HG02610 (cell line): Measurements from ENCODE around the gene LRP6.

Source experiments
- ATAC-seq: cut with Tn5 transposase; IDR thresholded peaks from one replicate; pipeline ENCODE4 v1.9.1; 2021; ENCODE audit warnings: mild to moderate bottlenecking, moderate library complexity; ENCODE audit not compliant: unreplicated experiment

The LRP6 gene

GRCh38 chr12:12083688-12084087 lies 183.2 kb downstream of the LRP6 start:
- ATAC-seq: no peak

- ATAC-seq: peak; percentile 45
Measured at GRCh38 chr12:12081836-12082497, 184.9 kb downstream of the LRP6 start.

GRCh38 chr12:12079291-12079690 lies 187.6 kb downstream of the LRP6 start:
- ATAC-seq: no peak

GRCh38 chr12:12072064-12072760 lies 194.6 kb downstream of the LRP6 start:
- peak; percentile 57 for ATAC-seq

GRCh38 chr12:12070674-12071656 lies 195.9 kb downstream of the LRP6 start, which contains the start of gene BCL2L14:
Gene BCL2L14 (plus strand): TSS chr12:12070939. CDS start chr12:12079306, 8,367 bp downstream.
- peak; percentile 68 for ATAC-seq

GRCh38 chr12:12069821-12070548 lies 196.9 kb downstream of the LRP6 start:
- no peak for ATAC-seq

- ATAC-seq: no peak
Measured at GRCh38 chr12:12068751-12069150, 198.1 kb downstream of the LRP6 start.
